ENCODE data around the gene TPH2.

Gene TPH2

GRCh38 chr12:71938728-71939385 lies at the start of gene TPH2:
TPH2 (plus strand) TSS chr12:71938845; CDS start chr12:71938987, 142 bp downstream.
- peaks cover 20% of the 10 kb centered on the region for H3K4me1 ChIP-seq (ENCODE audit: control insufficient read depth, insufficient read depth, low read length)
- H3K4me3 ChIP-seq (ENCODE audit: low read depth, low read length) = peak within 1 kb of the TSS; percentile 24; the same call in 1 of the 2 replicates
- H3K27ac ChIP-seq (ENCODE audit: low read depth, low read length) = no peak within 1 kb of the TSS

GRCh38 chr12:71890475-71890874 lies 48.2 kb upstream of the TPH2 start:
- Histone ChIP-seq H3K27ac (ENCODE audit: low read depth, low read length) (no peak overlapping the region), H3K4me3 (ENCODE audit: low read depth, low read length) (no peak overlapping the region), H3K9ac (ENCODE audit: low read depth, low read length) (no peak overlapping the region), H3K36me3 (ENCODE audit: control insufficient read depth, insufficient read depth, low read length) (peaks cover 7% of the 10 kb centered on the region), H3K27me3 (ENCODE audit: control insufficient read depth, insufficient read depth, low read length) (no peaks in the 10 kb centered on the region), H3K9me3 (ENCODE audit: control insufficient read depth, insufficient read depth, low read length) (no peaks in the 10 kb centered on the region), H3K4me1 (ENCODE audit: control insufficient read depth, insufficient read depth, low read length) (no peaks in the 10 kb centered on the region)

More at GRCh38 chr12:71938728-71939385, at the start of gene TPH2:
- no peak within 1 kb of the TSS for H3K9ac ChIP-seq (ENCODE audit: low read depth, low read length)
- H3K27me3 ChIP-seq (ENCODE audit: control insufficient read depth, insufficient read depth, low read length) = no peaks in the 10 kb centered on the region
- no peaks in the 10 kb centered on the region for H3K9me3 ChIP-seq (ENCODE audit: control insufficient read depth, insufficient read depth, low read length)
- H3K36me3 ChIP-seq (ENCODE audit: control insufficient read depth, insufficient read depth, low read length) = no peaks in the 10 kb centered on the region

- Histone ChIP-seq H3K36me3 (ENCODE audit: control insufficient read depth, insufficient read depth, low read length) (peaks cover 23% of the 10 kb centered on the region), H3K9me3 (ENCODE audit: control insufficient read depth, insufficient read depth, low read length) (no peaks in the 10 kb centered on the region), H3K4me1 (ENCODE audit: control insufficient read depth, insufficient read depth, low read length) (no peaks in the 10 kb centered on the region), H3K9ac (ENCODE audit: low read depth, low read length) (no peak overlapping the region), H3K4me3 (ENCODE audit: low read depth, low read length) (no peak overlapping the region), H3K27me3 (ENCODE audit: control insufficient read depth, insufficient read depth, low read length) (no peaks in the 10 kb centered on the region), H3K27ac (ENCODE audit: low read depth, low read length) (no peak overlapping the region)
Observed at GRCh38 chr12:71892059-71892458, 46.6 kb upstream of the TPH2 start.

GRCh38 chr12:71896205-71896882 lies 42.3 kb upstream of the TPH2 start:
- no peaks in the 10 kb centered on the region for H3K4me1 ChIP-seq (ENCODE audit: control insufficient read depth, insufficient read depth, low read length)
- no peak overlapping the region for H3K4me3 ChIP-seq (ENCODE audit: low read depth, low read length)
- H3K9me3 ChIP-seq (ENCODE audit: control insufficient read depth, insufficient read depth, low read length) = no peaks in the 10 kb centered on the region
- H3K9ac ChIP-seq (ENCODE audit: low read depth, low read length) = no peak overlapping the region
- H3K27ac ChIP-seq (ENCODE audit: low read depth, low read length) = no peak overlapping the region
- H3K27me3 ChIP-seq (ENCODE audit: control insufficient read depth, insufficient read depth, low read length) = no peaks in the 10 kb centered on the region
- peaks cover 47% of the 10 kb centered on the region for H3K36me3 ChIP-seq (ENCODE audit: control insufficient read depth, insufficient read depth, low read length)

GRCh38 chr12:71900091-71900490 lies 38.6 kb upstream of the TPH2 start:
- no peak overlapping the region for H3K9ac ChIP-seq (ENCODE audit: low read depth, low read length)
- no peaks in the 10 kb centered on the region for H3K9me3 ChIP-seq (ENCODE audit: control insufficient read depth, insufficient read depth, low read length)
- no peaks in the 10 kb centered on the region for H3K4me1 ChIP-seq (ENCODE audit: control insufficient read depth, insufficient read depth, low read length)
- H3K4me3 ChIP-seq (ENCODE audit: low read depth, low read length) = no peak overlapping the region
- H3K27ac ChIP-seq (ENCODE audit: low read depth, low read length) = no peak overlapping the region
- H3K36me3 ChIP-seq (ENCODE audit: control insufficient read depth, insufficient read depth, low read length) = peaks cover 62% of the 10 kb centered on the region
- no peaks in the 10 kb centered on the region for H3K27me3 ChIP-seq (ENCODE audit: control insufficient read depth, insufficient read depth, low read length)

- Histone ChIP-seq H3K9ac (ENCODE audit: low read depth, low read length) (no peak overlapping the region), H3K4me3 (ENCODE audit: low read depth, low read length) (no peak overlapping the region), H3K27ac (ENCODE audit: low read depth, low read length) (no peak overlapping the region), H3K36me3 (ENCODE audit: control insufficient read depth, insufficient read depth, low read length) (peaks cover 47% of the 10 kb centered on the region), H3K9me3 (ENCODE audit: control insufficient read depth, insufficient read depth, low read length) (no peaks in the 10 kb centered on the region), H3K4me1 (ENCODE audit: control insufficient read depth, insufficient read depth, low read length) (no peaks in the 10 kb centered on the region), H3K27me3 (ENCODE audit: control insufficient read depth, insufficient read depth, low read length) (no peaks in the 10 kb centered on the region)
Observed at GRCh38 chr12:71904629-71905028, 34.0 kb upstream of the TPH2 start.

GRCh38 chr12:71935594-71935993 lies 3.1 kb upstream of the TPH2 start:
- Histone ChIP-seq H3K27me3 (ENCODE audit: control insufficient read depth, insufficient read depth, low read length) (no peaks in the 10 kb centered on the region), H3K4me3 (ENCODE audit: low read depth, low read length) (no peak overlapping the region), H3K9ac (ENCODE audit: low read depth, low read length) (no peak overlapping the region), H3K4me1 (ENCODE audit: control insufficient read depth, insufficient read depth, low read length) (peaks cover 4% of the 10 kb centered on the region; the same call in 1 of the 2 replicates), H3K9me3 (ENCODE audit: control insufficient read depth, insufficient read depth, low read length) (no peaks in the 10 kb centered on the region), H3K27ac (ENCODE audit: low read depth, low read length) (no peak overlapping the region), H3K36me3 (ENCODE audit: control insufficient read depth, insufficient read depth, low read length) (no peaks in the 10 kb centered on the region)

- H3K27ac ChIP-seq (ENCODE audit: low read depth, low read length) = no peak overlapping the region
- no peak overlapping the region for H3K9ac ChIP-seq (ENCODE audit: low read depth, low read length)
- H3K27me3 ChIP-seq (ENCODE audit: control insufficient read depth, insufficient read depth, low read length) = no peaks in the 10 kb centered on the region
- H3K4me1 ChIP-seq (ENCODE audit: control insufficient read depth, insufficient read depth, low read length) = peaks cover 22% of the 10 kb centered on the region
- no peak overlapping the region for H3K4me3 ChIP-seq (ENCODE audit: low read depth, low read length)
- H3K36me3 ChIP-seq (ENCODE audit: control insufficient read depth, insufficient read depth, low read length) = no peaks in the 10 kb centered on the region
- no peaks in the 10 kb centered on the region for H3K9me3 ChIP-seq (ENCODE audit: control insufficient read depth, insufficient read depth, low read length)
Observed at GRCh38 chr12:71940068-71940467, 1.4 kb downstream of the TPH2 start.

GRCh38 chr12:71941174-71941573 lies 2.5 kb downstream of the TPH2 start:
- H3K9me3 ChIP-seq (ENCODE audit: control insufficient read depth, insufficient read depth, low read length) = no peaks in the 10 kb centered on the region
- no peak overlapping the region for H3K4me3 ChIP-seq (ENCODE audit: low read depth, low read length)
- H3K9ac ChIP-seq (ENCODE audit: low read depth, low read length) = no peak overlapping the region
- H3K27me3 ChIP-seq (ENCODE audit: control insufficient read depth, insufficient read depth, low read length) = no peaks in the 10 kb centered on the region
- H3K4me1 ChIP-seq (ENCODE audit: control insufficient read depth, insufficient read depth, low read length) = peaks cover 29% of the 10 kb centered on the region
- no peaks in the 10 kb centered on the region for H3K36me3 ChIP-seq (ENCODE audit: control insufficient read depth, insufficient read depth, low read length)
- H3K27ac ChIP-seq (ENCODE audit: low read depth, low read length) = no peak overlapping the region

- H3K36me3 ChIP-seq (ENCODE audit: control insufficient read depth, insufficient read depth, low read length) = no peaks in the 10 kb centered on the region
- H3K4me3 ChIP-seq (ENCODE audit: low read depth, low read length) = no peak overlapping the region
- H3K27me3 ChIP-seq (ENCODE audit: control insufficient read depth, insufficient read depth, low read length) = no peaks in the 10 kb centered on the region
- H3K9ac ChIP-seq (ENCODE audit: low read depth, low read length) = no peak overlapping the region
- no peaks in the 10 kb centered on the region for H3K9me3 ChIP-seq (ENCODE audit: control insufficient read depth, insufficient read depth, low read length)
- peaks cover 40% of the 10 kb centered on the region for H3K4me1 ChIP-seq (ENCODE audit: control insufficient read depth, insufficient read depth, low read length)
- H3K27ac ChIP-seq (ENCODE audit: low read depth, low read length) = no peak overlapping the region
Observed at GRCh38 chr12:71942259-71942658, 3.6 kb downstream of the TPH2 start.

- H3K4me3 ChIP-seq (ENCODE audit: low read depth, low read length) = no peak overlapping the region
- no peak overlapping the region for H3K9ac ChIP-seq (ENCODE audit: low read depth, low read length)
- H3K4me1 ChIP-seq (ENCODE audit: control insufficient read depth, insufficient read depth, low read length) = peaks cover 44% of the 10 kb centered on the region
- H3K36me3 ChIP-seq (ENCODE audit: control insufficient read depth, insufficient read depth, low read length) = no peaks in the 10 kb centered on the region
- H3K9me3 ChIP-seq (ENCODE audit: control insufficient read depth, insufficient read depth, low read length) = no peaks in the 10 kb centered on the region
- H3K27me3 ChIP-seq (ENCODE audit: control insufficient read depth, insufficient read depth, low read length) = no peaks in the 10 kb centered on the region
- no peak overlapping the region for H3K27ac ChIP-seq (ENCODE audit: low read depth, low read length)
Observed at GRCh38 chr12:71942703-71943102, 4.1 kb downstream of the TPH2 start.

All from HUES48 (cell line).